ENCODE data around the gene LIN7B. TPM values are rescaled to one million over a fixed set of nuclear protein-coding genes. Genes with fewer than 3 reads are reported as not detected.

LIN7B gene
- total and polyA plus RNA-seq, 2 of the 13 experiments (the other 11 are each of a cell fraction or from before 2014, with no cell fraction given), result 5.3 to 7.6 TPM

GRCh38 chr19:49085020-49085867 lies 28.9 kb upstream of the LIN7B start, which contains the start of gene SNRNP70 (continued):
- TF ChIP-seq MXD3 (CRISPR knock-in tag; IDR thresholded peaks at IDR 0.05) (peak; percentile 66), TSC22D2 (CRISPR knock-in tag; IDR thresholded peaks at IDR 0.05; ENCODE audit: borderline replicate concordance) (peak; percentile 44; the same call in 1 of the 2 replicates), MATR3 (CRISPR knock-in tag; IDR thresholded peaks at IDR 0.05) (no peak), ZNF773 (CRISPR knock-in tag; IDR thresholded peaks at IDR 0.05; ENCODE audit: borderline replicate concordance) (peak; percentile 88; the same call in 1 of the 2 replicates), NCOR1 (IDR thresholded peaks at IDR 0.05; ENCODE audit: borderline replicate concordance, low read length) (no peak), IRF1 (CRISPR knock-in tag; IDR thresholded peaks at IDR 0.05; ENCODE audit: low read depth) (no peak), ZNF7 (CRISPR knock-in tag; IDR thresholded peaks at IDR 0.05) (no peak), ZNF331 (CRISPR knock-in tag; IDR thresholded peaks at IDR 0.05) (peak; percentile 32; the same call in 1 of the 2 replicates), PAF1 (CRISPR knock-in tag; IDR thresholded peaks at IDR 0.05) (no peak), IKZF1 (IDR thresholded peaks at IDR 0.05) (no peak), ZNF260 (CRISPR knock-in tag; IDR thresholded peaks at IDR 0.05; ENCODE audit: borderline replicate concordance, low read depth) (no peak), TRIM22 (IDR thresholded peaks at IDR 0.05) (no peak), ARID5B (CRISPR knock-in tag; IDR thresholded peaks at IDR 0.05) (peak; percentile 55; the same call in 1 of the 2 replicates), ZNF496 (CRISPR knock-in tag; IDR thresholded peaks at IDR 0.05; ENCODE audit: insufficient replicate concordance) (no peak), ZNF761 (CRISPR knock-in tag; conservative IDR thresholded peaks at IDR 0.05) (0 out of 2 replicates have a peak, but pooled peaks have one; percentile 28), MXI1 (IDR thresholded peaks at IDR 0.05; ENCODE audit: borderline replicate concordance, low read depth, low read length) (no peak; the same call in 2 of the 3 replicates), SRF (IDR thresholded peaks at IDR 0.05; ENCODE audit: low read depth, low read length) (no peak), ZBTB33 (CRISPR knock-in tag; IDR thresholded peaks at IDR 0.05) (no peak), SALL2 (CRISPR knock-in tag; IDR thresholded peaks at IDR 0.05) (0 out of 2 replicates have a peak, but pooled peaks have one; percentile 77)

Measured in HepG2 (cell line).